CD4-positive, alpha-beta T cell treated with Interleukin-6 for 4 hours (primary cell): Measurements from ENCODE around the gene RANBP1.

Experiments used
- DNase-seq: peaks from one replicate; pipeline ENCODE4 v3.0.0-alpha.2; 2020; ENCODE audit warnings: mixed read lengths

The RANBP1 gene

GRCh38 chr22:20089226-20089976 lies 26.5 kb upstream of the RANBP1 start:
- DNase-seq, result no peak

GRCh38 chr22:20089977-20090729 lies 25.8 kb upstream of the RANBP1 start:
- no peak for DNase-seq

GRCh38 chr22:20090730-20091240 lies 25.1 kb upstream of the RANBP1 start:
- DNase-seq, result no peak

GRCh38 chr22:20091690-20092476 lies 24.0 kb upstream of the RANBP1 start:
- DNase-seq, result no peak

- no peak for DNase-seq
Measured at GRCh38 chr22:20092477-20092854, 23.4 kb upstream of the RANBP1 start.

GRCh38 chr22:20093418-20094196 lies 22.3 kb upstream of the RANBP1 start:
- DNase-seq, result no peak

GRCh38 chr22:20094197-20094807 lies 21.6 kb upstream of the RANBP1 start:
- DNase-seq, result no peak

- DNase-seq, result no peak
Measured at GRCh38 chr22:20095521-20095920, 20.4 kb upstream of the RANBP1 start.

- DNase-seq, result no peak
Measured at GRCh38 chr22:20096574-20097420, 19.1 kb upstream of the RANBP1 start.

GRCh38 chr22:20099099-20099711 lies 16.7 kb upstream of the RANBP1 start:
- no peak for DNase-seq

- DNase-seq, result no peak
Measured at GRCh38 chr22:20101638-20102037, 14.3 kb upstream of the RANBP1 start.

GRCh38 chr22:20102203-20102780 lies 13.6 kb upstream of the RANBP1 start:
- no peak for DNase-seq

GRCh38 chr22:20105456-20106204 lies 10.3 kb upstream of the RANBP1 start:
- DNase-seq, result no peak

GRCh38 chr22:20106205-20106848 lies 9.6 kb upstream of the RANBP1 start:
- no peak for DNase-seq

GRCh38 chr22:20106849-20107237 lies 9.1 kb upstream of the RANBP1 start:
- no peak for DNase-seq

GRCh38 chr22:20107471-20107901 lies 8.4 kb upstream of the RANBP1 start:
- DNase-seq, result no peak

GRCh38 chr22:20107951-20108756 lies 7.8 kb upstream of the RANBP1 start:
- DNase-seq, result no peak

- DNase-seq, result no peak
Measured at GRCh38 chr22:20108757-20109230, 7.1 kb upstream of the RANBP1 start.
